ENCODE data around the gene POFUT2.

- no peak for TF ChIP-seq GATA2 (IDR thresholded peaks at IDR 0.05; ENCODE audit: low read depth, low read length)
- TF ChIP-seq GATA3 (IDR thresholded peaks at IDR 0.05; ENCODE audit: low read depth, low read length): no peak
Observed at GRCh38 chr21:45326169-45326851, 38.6 kb upstream of the POFUT2 start.
